Activated CD4-positive, alpha-beta T cell treated with anti-CD3 and anti-CD28 coated beads for 36 hours (primary cell): ENCODE results near the gene ABCB8. TPM values are rescaled to one million over a fixed set of nuclear protein-coding genes. Genes with fewer than 3 reads are reported as not detected.
"Not testable (repeated sequence)": the region's sequence is repeated elsewhere in the genome, so short reads cannot be mapped to it uniquely, and the experiment has no call there.

Experiments
- ATAC-seq: fragments of 200-7000 bp; cut with Tn5 transposase; one replicate; pipeline ENCODE4 v1.10.0; 2021; ENCODE audit warnings: mild to moderate bottlenecking, moderate library complexity
- CTCF ChIA-PET: fragments of 350-600 bp; sonication (Branson Sonifier 250); formaldehyde crosslinking; loops from one replicate; lab custom pipeline; 2021; ENCODE audit warnings: antibody characterized with exemption; lab: Charles Lee
- POLR2A ChIA-PET: fragments of 350-600 bp; sonication (Branson Sonifier 250); formaldehyde crosslinking; loops from one replicate; lab custom pipeline; 2021; ENCODE audit warnings: antibody characterized with exemption, inconsistent platforms; lab: Charles Lee
- DNase-seq: peaks from one replicate; pipeline ENCODE4 v3.0.0-alpha.2; 2020
- H3K27ac Mint-ChIP-seq: one replicate; pipeline ENCODE4 v1.8.0; 2021; ENCODE audit warnings: mixed read lengths
- H3K27me3 Mint-ChIP-seq: one replicate; pipeline ENCODE4 v1.8.0; 2021; ENCODE audit warnings: mixed read lengths
- H3K36me3 Mint-ChIP-seq: one replicate; pipeline ENCODE4 v1.8.0; 2021; ENCODE audit warnings: low read depth, mixed read lengths
- H3K4me1 Mint-ChIP-seq: one replicate; pipeline ENCODE4 v1.8.0; 2021; ENCODE audit warnings: mixed read lengths
- H3K4me3 Mint-ChIP-seq: one replicate; pipeline ENCODE4 v1.8.0; 2021; ENCODE audit warnings: mild to moderate bottlenecking, moderate library complexity, mixed read lengths
- H3K9me3 Mint-ChIP-seq: one replicate; pipeline ENCODE4 v1.8.0; 2021; ENCODE audit warnings: low read depth, mixed read lengths
- intact Hi-C, 2 experiments: fragments of 100-400 bp; cut with DNase I in 1 of 2; cut with micrococcal nuclease in 1 of 2; formaldehyde crosslinking; loops; one replicate each; pipeline versions ENCODE4 v1.14.2 to v1.15.1; 2022 to 2024; cut with DNase I, micrococcal nuclease
- total RNA-seq, 2 experiments: library from RNA; stranded (reverse); gene quantifications; one replicate each; pipeline ENCODE4 v1.2.3, GENCODE V29; 2021

Gene ABCB8
- total RNA-seq, 2 experiments from 2014 or later = 41.9 to 44.5 TPM

DNA sequence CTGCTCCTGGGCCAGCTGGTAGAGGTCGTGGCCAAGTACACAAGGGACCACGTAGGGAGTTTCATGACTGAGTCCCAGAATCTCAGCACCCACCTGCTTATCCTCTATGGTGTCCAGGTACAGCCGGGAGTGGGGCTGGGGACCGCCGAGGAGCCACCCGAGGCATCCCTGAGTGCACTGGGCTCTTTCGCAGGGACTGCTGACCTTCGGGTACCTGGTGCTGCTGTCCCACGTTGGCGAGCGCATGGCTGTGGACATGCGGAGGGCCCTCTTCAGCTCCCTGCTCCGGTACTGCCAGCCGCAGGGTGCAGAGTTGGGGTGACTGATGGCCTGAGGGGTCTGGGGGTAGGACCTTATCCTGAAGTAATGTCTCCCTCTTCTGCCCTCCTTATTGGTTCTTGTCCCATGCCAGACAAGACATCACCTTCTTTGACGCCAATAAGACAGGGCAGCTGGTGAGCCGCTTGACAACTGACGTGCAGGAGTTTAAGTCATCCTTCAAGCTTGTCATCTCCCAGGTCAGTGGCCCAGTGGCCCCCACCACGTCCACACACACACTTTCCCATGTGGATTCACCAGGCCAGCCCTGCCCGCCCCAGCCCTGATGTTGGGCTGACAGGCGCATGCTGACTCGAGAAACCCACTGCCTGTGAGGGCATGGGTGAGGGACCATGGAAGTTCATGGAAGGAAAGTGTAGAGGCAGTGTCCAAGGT lies 6.2 kb downstream of the ABCB8 start:
- ATAC-seq = no peak
- ChIA-PET CTCF (interaction anchor here (0.5 to 0.7 kb wide), 3 partner anchors 18 to 189 kb away, joined by 3 read pairs; no protein-coding TSS in a partner anchor), POLR2A (no interaction called here)
- H3K36me3 Mint-ChIP-seq = peaks cover 13% of the 10 kb centered on the region
- H3K27me3 Mint-ChIP-seq = no peaks in the 10 kb centered on the region
- no peak overlapping the region for H3K27ac Mint-ChIP-seq
- peaks cover 15% of the 10 kb centered on the region for H3K4me1 Mint-ChIP-seq
- intact Hi-C loops = no loop called here
- no peak overlapping the region for H3K4me3 Mint-ChIP-seq
- no peaks in the 10 kb centered on the region for H3K9me3 Mint-ChIP-seq
- no peak for DNase-seq

DNA sequence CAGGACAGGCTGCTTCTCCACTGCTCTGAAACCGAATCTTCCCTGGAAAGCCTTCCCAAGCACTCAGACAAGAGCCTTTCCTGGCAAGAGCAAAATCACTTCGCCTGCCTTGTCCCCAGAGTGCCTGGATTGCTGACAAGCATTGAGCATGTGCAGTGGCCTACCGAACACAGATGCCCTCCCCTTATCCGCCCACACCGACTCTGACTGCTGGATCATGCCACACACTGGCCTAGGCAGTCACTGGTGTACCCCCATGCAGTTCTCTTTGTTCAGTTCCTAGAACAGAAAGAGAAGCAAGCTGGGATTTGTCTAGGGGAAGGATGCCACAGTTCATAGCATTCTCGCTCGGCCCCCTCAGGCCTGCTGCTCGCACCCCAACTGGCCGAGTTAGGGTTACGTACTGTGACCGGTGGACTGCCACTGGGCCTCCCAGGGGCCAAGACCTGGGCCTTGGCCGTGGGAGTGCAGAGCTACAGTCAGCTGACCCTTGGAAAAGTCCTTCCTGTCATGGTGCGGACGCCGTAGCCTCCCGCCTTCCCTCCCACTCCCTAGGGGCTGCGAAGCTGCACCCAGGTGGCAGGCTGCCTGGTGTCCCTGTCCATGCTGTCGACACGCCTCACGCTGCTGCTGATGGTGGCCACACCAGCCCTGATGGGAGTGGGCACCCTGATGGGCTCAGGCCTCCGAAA lies 6.9 kb downstream of the ABCB8 start:
- POLR2A ChIA-PET = no interaction called here
- Mint-ChIP-seq H3K9me3 (no peaks in the 10 kb centered on the region), H3K36me3 (peaks cover 13% of the 10 kb centered on the region), H3K4me3 (no peak overlapping the region), H3K4me1 (peaks cover 17% of the 10 kb centered on the region), H3K27ac (no peak overlapping the region), H3K27me3 (no peaks in the 10 kb centered on the region)
- DNase-seq = no peak
- ATAC-seq = no peak
- intact Hi-C loops = no loop called here
- CTCF ChIA-PET = no interaction called here

DNA sequence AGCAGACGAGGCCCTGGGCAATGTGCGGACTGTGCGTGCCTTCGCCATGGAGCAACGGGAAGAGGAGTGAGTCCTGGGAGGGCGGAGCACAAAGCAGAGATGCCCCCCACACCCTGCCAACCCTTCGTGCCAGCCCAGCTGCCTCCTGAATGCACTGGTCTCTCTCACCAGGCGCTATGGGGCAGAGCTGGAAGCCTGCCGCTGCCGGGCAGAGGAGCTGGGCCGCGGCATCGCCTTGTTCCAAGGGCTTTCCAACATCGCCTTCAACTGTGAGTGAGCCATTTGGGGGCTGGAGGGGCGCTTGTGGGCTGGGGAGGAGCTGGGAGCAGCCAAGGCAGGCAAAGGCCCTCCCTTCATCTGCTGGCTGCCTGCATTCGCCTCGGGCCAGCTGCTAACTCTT lies 7.7 kb downstream of the ABCB8 start:
- Mint-ChIP-seq H3K27me3 (no peaks in the 10 kb centered on the region), H3K4me1 (peaks cover 17% of the 10 kb centered on the region), H3K27ac (no peak overlapping the region), H3K9me3 (no peaks in the 10 kb centered on the region), H3K4me3 (no peak overlapping the region), H3K36me3 (peaks cover 13% of the 10 kb centered on the region)
- POLR2A ChIA-PET = no interaction called here
- no peak for DNase-seq
- intact Hi-C loops = no loop called here
- CTCF ChIA-PET = no interaction called here
- no peak for ATAC-seq

DNA sequence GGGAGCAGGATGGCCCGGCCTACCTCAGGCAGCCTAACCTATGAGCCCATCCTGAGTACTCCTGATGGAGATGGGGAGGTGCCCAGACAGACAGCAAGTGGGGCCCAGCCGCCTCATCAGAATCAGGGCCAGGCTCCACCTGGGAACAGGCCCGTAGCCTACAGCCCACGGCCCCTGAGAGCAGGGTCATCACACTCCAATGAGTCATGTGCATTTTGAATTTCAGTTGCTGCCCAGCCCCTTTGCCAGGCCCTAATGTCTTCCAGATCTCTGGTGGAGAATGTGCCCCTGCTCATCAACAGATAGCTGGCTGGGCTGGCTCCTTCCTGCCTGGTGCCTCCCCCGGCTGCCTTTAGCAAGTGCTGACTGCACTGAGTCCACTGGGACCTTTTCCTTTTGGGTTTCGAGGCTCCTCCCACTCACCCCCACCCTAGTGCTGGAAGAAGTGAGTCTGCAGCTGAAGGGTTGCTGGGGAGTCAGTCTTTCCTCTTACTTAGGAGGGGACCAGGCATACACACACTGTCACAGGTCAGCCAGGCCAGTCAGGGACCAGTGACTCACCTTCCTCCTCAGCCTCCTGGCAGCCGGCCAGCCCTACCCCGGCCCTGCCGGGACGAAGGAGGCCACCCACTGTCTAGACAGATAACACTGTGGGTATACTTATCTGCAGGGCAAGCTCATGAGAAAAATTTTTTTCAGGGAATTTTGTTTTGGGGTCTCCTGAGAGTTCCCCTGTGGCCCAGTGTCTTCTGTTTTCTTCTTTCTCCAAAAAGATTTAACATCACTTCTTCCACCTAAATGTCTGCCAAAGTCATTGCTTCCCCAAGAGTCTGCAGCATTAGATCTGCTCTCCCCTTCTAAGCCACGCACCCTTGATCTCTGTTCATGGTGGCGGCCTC lies 10.9 kb downstream of the ABCB8 start:
- ChIA-PET CTCF (interaction anchor here (0.7 to 1.1 kb wide), 2 partner anchors 10 to 127 kb away, joined by 3 to 4 read pairs; no protein-coding TSS in a partner anchor), POLR2A (interaction anchor here (0.6 to 1.0 kb wide), 2 partner anchors 45 to 313 kb away, joined by 3 read pairs; no protein-coding TSS in a partner anchor)
- Mint-ChIP-seq H3K9me3 (no peaks in the 10 kb centered on the region), H3K4me1 (peaks cover 17% of the 10 kb centered on the region), H3K36me3 (peaks cover 10% of the 10 kb centered on the region), H3K4me3 (peak overlapping the region; percentile 10), H3K27me3 (no peaks in the 10 kb centered on the region), H3K27ac (peak overlapping the region; percentile 85)
- ATAC-seq (peak; percentile 94), DNase-seq (peak; percentile 88)
- intact Hi-C loops = loop anchor here in 1 of 2 experiments (1.0 kb wide), 2 partner anchors 11 to 19 kb away; partner anchors contain the start of gene ABCB8

DNA sequence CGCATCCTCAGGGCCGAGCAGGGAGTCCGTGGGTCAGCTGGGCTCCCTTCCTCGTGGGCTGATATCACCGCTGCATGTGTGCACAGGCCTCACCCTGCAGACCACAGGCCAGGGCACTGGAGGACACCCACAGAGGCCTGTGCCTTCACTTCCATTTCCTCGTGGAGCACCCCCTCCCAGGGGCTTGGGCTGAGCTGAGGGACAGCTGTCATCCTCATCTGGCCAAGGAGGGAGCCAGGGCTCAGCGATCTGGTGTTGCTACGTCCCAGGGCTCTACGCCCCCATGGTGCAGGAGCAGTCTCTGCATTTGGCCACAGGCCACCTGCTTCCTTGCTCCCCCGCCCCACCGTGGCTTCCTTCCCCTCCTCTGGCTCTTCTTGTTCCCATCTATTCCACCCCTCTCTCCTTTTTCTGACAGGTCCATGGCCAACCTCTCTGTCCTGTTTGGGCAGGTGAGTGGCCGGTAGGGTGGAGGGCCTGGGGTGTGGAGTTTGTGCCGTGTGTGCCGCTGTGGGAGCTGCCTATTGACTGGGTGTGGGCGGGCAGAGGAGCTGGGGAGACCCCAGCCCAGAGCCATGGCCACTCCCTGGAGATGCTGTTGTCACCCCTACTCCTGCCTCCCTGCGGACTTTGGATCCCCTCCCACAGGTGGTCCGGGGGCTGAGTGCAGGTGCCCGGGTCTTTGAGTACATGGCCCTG lies 11.7 kb downstream of the ABCB8 start:
- intact Hi-C loops = loop anchor here in 1 of 2 experiments (1.0 kb wide), 2 partner anchors 12 to 18 kb away; partner anchors contain the start of gene ABCB8
- ChIA-PET POLR2A (interaction anchor here (1.0 kb wide), 1 partner anchor 312 kb away, joined by 3 read pairs; no protein-coding TSS in a partner anchor), CTCF (interaction anchor here (0.5 to 1.1 kb wide), 4 partner anchors 10 to 126 kb away, joined by 3 to 4 read pairs (median 3); no protein-coding TSS in a partner anchor)
- Mint-ChIP-seq H3K27ac (no peak overlapping the region), H3K36me3 (peaks cover 10% of the 10 kb centered on the region), H3K9me3 (no peaks in the 10 kb centered on the region), H3K27me3 (no peaks in the 10 kb centered on the region), H3K4me3 (no peak overlapping the region), H3K4me1 (peaks cover 17% of the 10 kb centered on the region)
- ATAC-seq (no peak), DNase-seq (no peak)

DNA sequence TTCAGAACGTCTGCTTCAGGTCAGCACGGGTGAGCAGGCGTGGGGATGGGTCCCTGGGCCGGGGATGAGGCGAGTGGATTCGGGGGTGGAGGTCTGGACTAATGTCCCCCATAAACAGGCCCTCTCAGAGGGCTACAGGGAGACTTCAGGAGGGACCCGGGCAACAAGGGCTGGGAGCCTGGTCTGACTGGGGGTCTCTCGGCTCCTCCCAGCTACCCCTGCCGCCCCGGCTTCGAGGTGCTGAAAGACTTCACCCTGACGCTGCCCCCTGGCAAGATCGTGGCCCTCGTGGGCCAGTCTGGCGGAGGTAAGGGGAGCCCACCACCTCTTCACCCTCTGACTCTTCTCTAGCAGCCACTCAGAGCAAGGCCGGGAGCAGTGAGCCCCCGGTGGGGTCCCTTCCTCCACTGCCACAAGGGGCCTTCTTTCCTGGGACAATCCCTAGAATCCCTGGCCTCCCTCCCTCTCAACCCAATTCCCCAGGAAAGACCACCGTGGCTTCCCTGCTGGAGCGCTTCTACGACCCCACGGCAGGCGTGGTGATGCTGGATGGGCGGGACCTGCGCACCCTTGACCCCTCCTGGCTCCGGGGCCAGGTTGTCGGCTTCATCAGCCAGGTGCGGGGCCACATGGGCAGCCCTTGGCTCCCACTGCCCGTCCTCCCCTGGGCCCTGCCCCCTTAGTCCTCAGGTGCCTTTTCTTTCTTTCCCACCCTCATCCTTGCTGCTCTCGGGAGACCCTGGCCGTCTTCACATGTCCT lies 12.5 kb downstream of the ABCB8 start:
- ChIA-PET CTCF (interaction anchor here (0.7 to 0.9 kb wide), 3 partner anchors 52 to 409 kb away, joined by 3 to 4 read pairs (median 4); no protein-coding TSS in a partner anchor), POLR2A (no interaction called here)
- intact Hi-C loops = no loop called here
- H3K27me3 Mint-ChIP-seq = no peaks in the 10 kb centered on the region
- H3K4me1 Mint-ChIP-seq = peaks cover 17% of the 10 kb centered on the region
- no peaks in the 10 kb centered on the region for H3K9me3 Mint-ChIP-seq
- ATAC-seq (no peak), DNase-seq (no peak)
- H3K36me3 Mint-ChIP-seq = peaks cover 8% of the 10 kb centered on the region
- no peak overlapping the region for H3K27ac Mint-ChIP-seq
- H3K4me3 Mint-ChIP-seq = no peak overlapping the region

DNA sequence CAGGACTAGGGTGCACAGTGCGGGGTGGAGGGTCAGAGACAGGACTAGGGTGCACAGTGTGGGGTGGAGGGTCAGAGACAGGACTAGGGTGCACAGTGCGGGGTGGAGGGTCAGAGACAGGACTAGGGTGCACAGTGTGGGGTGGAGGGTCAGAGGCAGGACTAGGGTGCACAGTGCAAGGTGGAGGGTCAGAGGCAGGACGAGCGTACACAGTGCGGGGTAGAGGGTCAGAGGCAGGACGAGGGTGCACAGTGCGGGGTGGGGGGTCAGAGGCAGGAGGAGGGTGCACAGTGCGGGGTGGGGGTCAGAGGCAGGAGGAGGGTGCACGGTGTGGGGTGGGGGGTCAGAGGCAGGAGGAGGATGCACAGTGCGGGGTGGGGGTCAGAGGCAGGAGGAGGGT lies 15.2 kb downstream of the ABCB8 start:
- H3K4me3 Mint-ChIP-seq, POLR2A ChIA-PET, H3K27ac Mint-ChIP-seq, H3K36me3 Mint-ChIP-seq, CTCF ChIA-PET, intact Hi-C loops, H3K27me3 Mint-ChIP-seq, H3K9me3 Mint-ChIP-seq, ATAC-seq, DNase-seq: not testable (repeated sequence)
- peaks cover 16% of the 10 kb centered on the region for H3K4me1 Mint-ChIP-seq

DNA sequence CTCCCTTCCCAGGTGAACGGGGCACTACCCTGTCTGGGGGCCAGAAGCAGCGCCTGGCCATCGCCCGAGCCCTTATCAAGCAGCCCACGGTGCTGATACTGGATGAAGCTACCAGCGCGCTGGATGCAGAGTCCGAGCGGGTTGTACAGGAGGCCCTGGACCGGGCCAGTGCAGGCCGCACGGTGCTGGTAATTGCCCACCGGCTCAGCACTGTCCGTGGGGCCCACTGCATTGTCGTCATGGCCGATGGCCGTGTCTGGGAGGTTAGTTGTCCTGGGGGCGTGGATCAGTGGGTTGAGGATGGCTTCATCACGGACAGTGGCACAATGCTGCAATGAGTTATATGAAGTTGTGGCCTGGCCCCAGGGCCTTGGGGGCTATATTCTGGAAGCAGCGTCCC lies 15.7 kb downstream of the ABCB8 start:
- CTCF ChIA-PET = interaction anchor here (0.6 to 0.8 kb wide), 2 partner anchors 67 to 126 kb away, joined by 3 read pairs; no protein-coding TSS in a partner anchor
- DNase-seq (no peak), ATAC-seq (no peak)
- H3K9me3 Mint-ChIP-seq = no peaks in the 10 kb centered on the region
- POLR2A ChIA-PET = no interaction called here
- no peak overlapping the region for H3K4me3 Mint-ChIP-seq
- H3K36me3 Mint-ChIP-seq = peaks cover 1% of the 10 kb centered on the region
- peaks cover 11% of the 10 kb centered on the region for H3K4me1 Mint-ChIP-seq
- H3K27me3 Mint-ChIP-seq = no peaks in the 10 kb centered on the region
- H3K27ac Mint-ChIP-seq = no peak overlapping the region
- intact Hi-C loops = no loop called here

DNA sequence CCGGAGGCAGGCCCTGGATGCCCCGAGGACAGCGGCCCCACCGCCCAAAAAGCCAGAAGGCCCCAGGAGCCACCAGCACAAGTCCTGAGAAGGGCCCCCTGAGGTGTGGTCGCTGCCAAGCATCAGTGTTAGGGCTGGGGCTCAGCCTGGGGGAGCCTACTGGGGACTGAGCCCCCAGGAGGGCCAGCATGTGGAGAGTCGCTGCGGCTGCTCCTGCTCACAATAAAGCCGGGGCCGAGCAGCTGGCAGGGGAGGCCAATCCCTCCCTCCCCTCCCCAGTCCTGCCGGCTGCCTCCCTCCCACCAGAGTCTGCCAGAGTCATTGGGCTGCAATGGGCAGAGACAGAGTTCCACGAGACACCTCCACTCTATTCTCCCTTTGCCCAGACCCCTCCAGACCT lies 17.0 kb downstream of the ABCB8 start:
- Mint-ChIP-seq H3K27me3 (no peaks in the 10 kb centered on the region), H3K27ac (no peak overlapping the region), H3K4me1 (no peaks in the 10 kb centered on the region), H3K4me3 (no peak overlapping the region), H3K36me3 (peaks cover 1% of the 10 kb centered on the region), H3K9me3 (no peaks in the 10 kb centered on the region)
- intact Hi-C loops = no loop called here
- CTCF ChIA-PET = interaction anchor here (0.6 kb wide), 2 partner anchors 47 to 1295 kb away, joined by 3 read pairs; no protein-coding TSS in a partner anchor
- POLR2A ChIA-PET = no interaction called here
- DNase-seq (no peak), ATAC-seq (no peak)

DNA sequence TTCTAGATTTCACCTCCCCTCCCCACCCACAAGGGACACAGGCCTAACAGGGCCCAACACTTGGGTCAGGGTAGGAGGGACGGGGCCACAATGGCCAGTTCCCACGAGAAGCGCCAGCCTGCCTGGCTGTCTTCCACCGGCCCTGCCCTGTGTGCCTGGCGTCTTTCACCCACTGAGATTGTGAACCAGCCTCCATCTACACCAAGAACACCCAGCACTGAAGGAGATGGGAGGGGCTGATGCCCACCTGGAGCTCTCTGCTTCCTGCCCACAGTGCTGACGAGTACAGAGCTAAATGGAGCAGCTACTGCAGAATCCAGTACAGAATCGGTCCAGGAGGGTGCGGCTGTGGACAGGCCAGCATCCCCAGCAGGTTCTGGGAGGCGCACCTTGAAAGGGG lies 17.7 kb downstream of the ABCB8 start:
- Mint-ChIP-seq H3K9me3 (no peaks in the 10 kb centered on the region), H3K27ac (no peak overlapping the region), H3K27me3 (no peaks in the 10 kb centered on the region), H3K4me3 (no peak overlapping the region), H3K4me1 (no peaks in the 10 kb centered on the region), H3K36me3 (peaks cover 1% of the 10 kb centered on the region)
- ATAC-seq = no peak
- ChIA-PET POLR2A (no interaction called here), CTCF (interaction anchor here (0.9 kb wide), 1 partner anchor 14 kb away, joined by 3 read pairs; no protein-coding TSS in a partner anchor)
- no peak for DNase-seq
- intact Hi-C loops = no loop called here
